Measurements from ENCODE around the gene C9orf72. TPM values are rescaled to one million over a fixed set of nuclear protein-coding genes. Genes with fewer than 3 reads are reported as not detected.

The C9orf72 gene
- total RNA-seq, 2 experiments from 2014 or later = 10.2 to 10.7 TPM

- CTCF ChIA-PET = interaction anchor here (1.4 to 2.8 kb wide), 3 partner anchors 10 to 216 kb away, joined by 3 to 14 read pairs (median 4); no protein-coding TSS in a partner anchor
- POLR2A ChIA-PET = no interaction called here
- no peak for DNase-seq
- H3K36me3 Mint-ChIP-seq = peaks cover 18% of the 10 kb centered on the region
- H3K4me1 Mint-ChIP-seq (ENCODE audit: low read depth) = no peaks in the 10 kb centered on the region
- no peaks in the 10 kb centered on the region for H3K9me3 Mint-ChIP-seq
- H3K27ac Mint-ChIP-seq = no peak overlapping the region
- H3K27me3 Mint-ChIP-seq = no peaks in the 10 kb centered on the region
- intact Hi-C loops (cut with micrococcal nuclease) = no loop called here
- H3K4me3 Mint-ChIP-seq = no peak overlapping the region
Observed at GRCh38 chr9:27549196-27549755, 24.0 kb downstream of the C9orf72 start.

GRCh38 chr9:27548055-27548741 is 25.1 kb downstream of the C9orf72 start:
- Mint-ChIP-seq H3K36me3 (peaks cover 15% of the 10 kb centered on the region), H3K27me3 (no peaks in the 10 kb centered on the region), H3K4me3 (no peak overlapping the region), H3K9me3 (no peaks in the 10 kb centered on the region), H3K4me1 (ENCODE audit: low read depth) (no peaks in the 10 kb centered on the region), H3K27ac (no peak overlapping the region)
- CTCF ChIA-PET = interaction anchor here (0.7 to 2.8 kb wide), 5 partner anchors 9 to 215 kb away, joined by 3 to 14 read pairs (median 4); no protein-coding TSS in a partner anchor
- DNase-seq = no peak
- POLR2A ChIA-PET = no interaction called here
- intact Hi-C loops (cut with micrococcal nuclease) = loop anchor here (1.0 kb wide), 1 partner anchor 215 kb away; no protein-coding TSS in a partner anchor

- CTCF ChIA-PET = interaction anchor here (0.6 to 2.1 kb wide), 2 partner anchors 13 to 212 kb away, joined by 3 to 13 read pairs; no protein-coding TSS in a partner anchor
- intact Hi-C loops (cut with micrococcal nuclease) = no loop called here
- Mint-ChIP-seq H3K27ac (no peak overlapping the region), H3K9me3 (no peaks in the 10 kb centered on the region), H3K27me3 (no peaks in the 10 kb centered on the region), H3K36me3 (peaks cover 11% of the 10 kb centered on the region), H3K4me1 (ENCODE audit: low read depth) (no peaks in the 10 kb centered on the region), H3K4me3 (no peak overlapping the region)
- no peak for DNase-seq
- POLR2A ChIA-PET = no interaction called here
Observed at GRCh38 chr9:27545471-27545870, 27.8 kb downstream of the C9orf72 start.

- intact Hi-C loops (cut with micrococcal nuclease) = no loop called here
- peaks cover 8% of the 10 kb centered on the region for H3K36me3 Mint-ChIP-seq
- ChIA-PET POLR2A (no interaction called here), CTCF (interaction anchor here (0.6 to 0.7 kb wide), 2 partner anchors 13 kb away, joined by 3 read pairs; partner anchors contain the start of gene MOB3B)
- no peaks in the 10 kb centered on the region for H3K27me3 Mint-ChIP-seq
- H3K4me3 Mint-ChIP-seq = no peak overlapping the region
- H3K9me3 Mint-ChIP-seq = no peaks in the 10 kb centered on the region
- H3K4me1 Mint-ChIP-seq (ENCODE audit: low read depth) = no peaks in the 10 kb centered on the region
- DNase-seq = no peak
- no peak overlapping the region for H3K27ac Mint-ChIP-seq
Observed at GRCh38 chr9:27542508-27542907, 30.8 kb downstream of the C9orf72 start.

GRCh38 chr9:27541740-27542139 is 31.5 kb downstream of the C9orf72 start:
- intact Hi-C loops (cut with micrococcal nuclease) = no loop called here
- ChIA-PET POLR2A (no interaction called here), CTCF (no interaction called here)
- Mint-ChIP-seq H3K9me3 (no peaks in the 10 kb centered on the region), H3K27me3 (no peaks in the 10 kb centered on the region), H3K27ac (no peak overlapping the region), H3K4me1 (ENCODE audit: low read depth) (no peaks in the 10 kb centered on the region), H3K36me3 (peaks cover 8% of the 10 kb centered on the region), H3K4me3 (no peak overlapping the region)
- no peak for DNase-seq

GRCh38 chr9:27540502-27540901 is 32.8 kb downstream of the C9orf72 start:
- Mint-ChIP-seq H3K4me3 (no peak overlapping the region), H3K36me3 (peaks cover 7% of the 10 kb centered on the region), H3K9me3 (no peaks in the 10 kb centered on the region), H3K27ac (no peak overlapping the region), H3K27me3 (no peaks in the 10 kb centered on the region), H3K4me1 (ENCODE audit: low read depth) (no peaks in the 10 kb centered on the region)
- DNase-seq = no peak
- intact Hi-C loops (cut with micrococcal nuclease) = no loop called here
- POLR2A ChIA-PET = no interaction called here
- CTCF ChIA-PET = interaction anchor here (1.7 kb wide), 1 partner anchor 9 kb away, joined by 3 read pairs; no protein-coding TSS in a partner anchor

GRCh38 chr9:27539479-27540441 is 33.5 kb downstream of the C9orf72 start:
- CTCF ChIA-PET = interaction anchor here (1.5 to 1.7 kb wide), 2 partner anchors 8 to 9 kb away, joined by 3 to 5 read pairs; no protein-coding TSS in a partner anchor

GRCh38 chr9:27538647-27539046 is 34.6 kb downstream of the C9orf72 start:
- no peak for DNase-seq
- no peaks in the 10 kb centered on the region for H3K4me1 Mint-ChIP-seq (ENCODE audit: low read depth)
- no peak overlapping the region for H3K4me3 Mint-ChIP-seq
- no peaks in the 10 kb centered on the region for H3K27me3 Mint-ChIP-seq
- POLR2A ChIA-PET = no interaction called here
- no peak overlapping the region for H3K27ac Mint-ChIP-seq
- intact Hi-C loops (cut with micrococcal nuclease) = no loop called here
- H3K36me3 Mint-ChIP-seq = peaks cover 5% of the 10 kb centered on the region
- CTCF ChIA-PET = interaction anchor here (1.3 to 1.7 kb wide), 3 partner anchors 9 to 10 kb away, joined by 3 to 6 read pairs (median 5); partner anchors contain the start of gene MOB3B
- H3K9me3 Mint-ChIP-seq = no peaks in the 10 kb centered on the region

More at GRCh38 chr9:27539479-27540441, 33.5 kb downstream of the C9orf72 start:
- Mint-ChIP-seq H3K27ac (no peak overlapping the region), H3K4me3 (no peak overlapping the region), H3K4me1 (ENCODE audit: low read depth) (no peaks in the 10 kb centered on the region), H3K36me3 (peaks cover 7% of the 10 kb centered on the region), H3K27me3 (no peaks in the 10 kb centered on the region), H3K9me3 (no peaks in the 10 kb centered on the region)
- no peak for DNase-seq
- intact Hi-C loops (cut with micrococcal nuclease) = no loop called here
- POLR2A ChIA-PET = no interaction called here

- peaks cover 5% of the 10 kb centered on the region for H3K36me3 Mint-ChIP-seq
- CTCF ChIA-PET = interaction anchor here (1.3 kb wide), 1 partner anchor 8 kb away, joined by 6 read pairs; the partner anchor contains the start of gene MOB3B
- POLR2A ChIA-PET = no interaction called here
Observed at GRCh38 chr9:27537756-27538155, 35.5 kb downstream of the C9orf72 start.

GRCh38 chr9:27537027-27537435 is 36.2 kb downstream of the C9orf72 start:
- ChIA-PET POLR2A (no interaction called here), CTCF (no interaction called here)
- no peak overlapping the region for H3K4me3 Mint-ChIP-seq
- H3K27ac Mint-ChIP-seq = no peak overlapping the region
- H3K36me3 Mint-ChIP-seq = peaks cover 5% of the 10 kb centered on the region
- intact Hi-C loops (cut with micrococcal nuclease) = no loop called here
- H3K9me3 Mint-ChIP-seq = no peaks in the 10 kb centered on the region
- H3K4me1 Mint-ChIP-seq (ENCODE audit: low read depth) = no peaks in the 10 kb centered on the region
- no peaks in the 10 kb centered on the region for H3K27me3 Mint-ChIP-seq
- DNase-seq = no peak

More at GRCh38 chr9:27537756-27538155, 35.5 kb downstream of the C9orf72 start:
- H3K4me3 Mint-ChIP-seq = no peak overlapping the region
- no peaks in the 10 kb centered on the region for H3K9me3 Mint-ChIP-seq
- H3K27ac Mint-ChIP-seq = no peak overlapping the region
- H3K27me3 Mint-ChIP-seq = no peaks in the 10 kb centered on the region
- intact Hi-C loops (cut with micrococcal nuclease) = no loop called here
- no peaks in the 10 kb centered on the region for H3K4me1 Mint-ChIP-seq (ENCODE audit: low read depth)
- DNase-seq = no peak

GRCh38 chr9:27536168-27536567 is 37.1 kb downstream of the C9orf72 start:
- H3K36me3 Mint-ChIP-seq = no peaks in the 10 kb centered on the region
- H3K27me3 Mint-ChIP-seq = no peaks in the 10 kb centered on the region
- CTCF ChIA-PET = no interaction called here
- POLR2A ChIA-PET = no interaction called here
- intact Hi-C loops (cut with micrococcal nuclease) = no loop called here
- no peak overlapping the region for H3K4me3 Mint-ChIP-seq
- DNase-seq = no peak
- H3K27ac Mint-ChIP-seq = no peak overlapping the region
- no peaks in the 10 kb centered on the region for H3K9me3 Mint-ChIP-seq
- H3K4me1 Mint-ChIP-seq (ENCODE audit: low read depth) = no peaks in the 10 kb centered on the region

GRCh38 chr9:27535701-27536118 is 37.6 kb downstream of the C9orf72 start:
- CTCF ChIA-PET = no interaction called here
- no peak overlapping the region for H3K4me3 Mint-ChIP-seq

More at GRCh38 chr9:27535701-27536118, 37.6 kb downstream of the C9orf72 start:
- Mint-ChIP-seq H3K9me3 (no peaks in the 10 kb centered on the region), H3K36me3 (no peaks in the 10 kb centered on the region), H3K27me3 (no peaks in the 10 kb centered on the region), H3K4me1 (ENCODE audit: low read depth) (no peaks in the 10 kb centered on the region), H3K27ac (no peak overlapping the region)
- POLR2A ChIA-PET = no interaction called here
- intact Hi-C loops (cut with micrococcal nuclease) = no loop called here
- peak; percentile 9 for DNase-seq

Data from activated CD4-positive, alpha-beta memory T cell treated with anti-CD3 and anti-CD28 coated beads for 36 hours (primary cell).